SK-N-SH (cell line): ENCODE results near the gene PPP1R12C. TPM values are rescaled to one million over a fixed set of nuclear protein-coding genes. Genes with fewer than 3 reads are reported as not detected.
A peak's percentile ranks its signal among the peaks of the same experiment; 100 is the strongest.

Source experiments
- CTCF ChIA-PET: fragments of 300-600, 350-600 bp; formaldehyde crosslinking; extraction: SDS; loops from one replicate; lab custom pipeline; 2021; lab: Yijun Ruan, JAX
- POLR2A ChIA-PET: fragments of 350-600 bp; sonication (Branson Sonifier 250); formaldehyde crosslinking; extraction: SDS; loops from one replicate; lab custom pipeline; 2020; ENCODE audit warnings: antibody characterized with exemption, inconsistent platforms; lab: Yijun Ruan, JAX
- DNase-seq: peaks from one replicate; pipeline ENCODE4 v3.0.0; 2012
- H2AFZ ChIP-seq: fragments of 200-600 bp; sonication (generic); 2 replicates; pipeline ENCODE4 v1.8.1; 2016; ENCODE audit warnings: antibody characterized with exemption, mild to moderate bottlenecking, low read depth
- H3F3A ChIP-seq: fragments of 200-600 bp; sonication (generic); replicated peaks from 2 replicates; pipeline ENCODE3; 2016; ENCODE audit warnings: antibody characterized with exemption, mild to moderate bottlenecking; ENCODE audit not compliant: insufficient read depth
- H3K27ac ChIP-seq, 2 experiments: fragments of 200-500 bp in 1 of 2; fragments of 200-600 bp in 1 of 2; sonication (Bioruptor generic) in 1 of 2; sonication (generic), shearing (Covaris generic) in 1 of 2; 2 replicates each; pipeline versions ENCODE4 v1.5.1 to v1.6.1; 2014 to 2016; ENCODE audit warnings: low read depth in 2 of 2, inconsistent platforms in 1 of 2, low read length in 1 of 2, mild to moderate bottlenecking in 1 of 2, mixed read lengths in 1 of 2
- H3K27me3 ChIP-seq: fragments of 200-600 bp; sonication (generic), shearing (Covaris generic); 2 replicates; pipeline ENCODE4 v1.6.1; 2016; ENCODE audit warnings: mixed run types; ENCODE audit not compliant: insufficient read depth
- H3K36me3 ChIP-seq, 2 experiments: fragments of 200-500 bp in 1 of 2; fragments of 200-600 bp in 1 of 2; sonication (Bioruptor generic) in 1 of 2; sonication (generic) in 1 of 2; replicated peaks in 1 of 2; 2 replicates each; pipeline versions ENCODE3 to v1.5.1; 2014 to 2016; ENCODE audit warnings: low read length in 1 of 2, mild to moderate bottlenecking in 1 of 2; ENCODE audit not compliant: insufficient read depth in 2 of 2, control insufficient read depth in 1 of 2
- H3K4me1 ChIP-seq, 2 experiments: fragments of 200-500 bp in 1 of 2; fragments of 200-600 bp in 1 of 2; sonication (Bioruptor generic) in 1 of 2; sonication (generic), shearing (Covaris generic) in 1 of 2; 2 replicates each; pipeline versions ENCODE4 v1.5.1 to v1.6.1; 2014 to 2016; ENCODE audit warnings: low read depth in 1 of 2, low read length in 1 of 2, mixed run types in 1 of 2; ENCODE audit not compliant: insufficient read depth in 2 of 2, control insufficient read depth in 1 of 2
- H3K4me2 ChIP-seq: fragments of 200-600 bp; sonication (generic), shearing (Covaris generic); 2 replicates; pipeline ENCODE4 v1.6.1; 2017; ENCODE audit warnings: mixed run types
- H3K4me3 ChIP-seq, 2 experiments: fragments of 200-500 bp in 1 of 2; fragments of 200-600 bp in 1 of 2; sonication (Bioruptor generic) in 1 of 2; sonication (generic), shearing (Covaris generic) in 1 of 2; 2 replicates each; pipeline versions ENCODE4 v1.5.1 to v1.8.1; 2014 to 2016; ENCODE audit warnings: low read depth in 2 of 2, inconsistent platforms in 1 of 2, low read length in 1 of 2, mild to moderate bottlenecking in 1 of 2, mixed read lengths in 1 of 2, moderate library complexity in 1 of 2
- H3K79me2 ChIP-seq: fragments of 200-600 bp; sonication (generic); 2 replicates; pipeline ENCODE4 v1.8.1; 2017; ENCODE audit warnings: mild to moderate bottlenecking; ENCODE audit not compliant: insufficient read depth
- H3K9ac ChIP-seq: fragments of 200-600 bp; sonication (generic); 2 replicates; pipeline ENCODE4 v1.6.1; 2017; ENCODE audit warnings: mixed run types
- H3K9me2 ChIP-seq: fragments of 200-600 bp; sonication (generic); 2 replicates; pipeline ENCODE4 v1.6.1; 2017; ENCODE audit warnings: mixed run types
- H3K9me3 ChIP-seq: fragments of 200-600 bp; sonication (generic); 2 replicates; pipeline ENCODE4 v1.6.1; 2017; ENCODE audit warnings: mixed run types, mild to moderate bottlenecking, moderate library complexity
- H4K20me1 ChIP-seq: fragments of 200-600 bp; sonication (generic); 2 replicates; pipeline ENCODE4 v1.6.1; 2017; ENCODE audit warnings: mild to moderate bottlenecking, mixed run types; ENCODE audit not compliant: insufficient read depth
- CTCF ChIP-seq: fragments of 200-600 bp; sonication (generic); IDR thresholded peaks from 2 replicates; pipeline ENCODE4 v1.6.1; 2017; ENCODE audit warnings: antibody characterized with exemption, mild to moderate bottlenecking, moderate library complexity
- ELF1 ChIP-seq: IDR thresholded peaks from 2 replicates; pipeline ENCODE4 v1.4.0; 2012
- FOSL2 ChIP-seq: IDR thresholded peaks from 2 replicates; pipeline ENCODE4 v1.4.0; 2012; ENCODE audit warnings: low read depth, mild to moderate bottlenecking, moderate library complexity, borderline replicate concordance
- GABPA ChIP-seq: IDR thresholded peaks from 2 replicates; pipeline ENCODE4 v1.4.0; 2012; ENCODE audit warnings: low read depth, mild to moderate bottlenecking
- MAX ChIP-seq: IDR thresholded peaks from 2 replicates; pipeline ENCODE4 v1.4.0; 2012; ENCODE audit warnings: low read depth
- MXI1 ChIP-seq: IDR thresholded peaks from 2 replicates; pipeline ENCODE4 v1.6.1; 2012; ENCODE audit warnings: mild to moderate bottlenecking, low read depth, low read length, improper control_type of control experiment
- POLR2AphosphoS5 ChIP-seq: IDR thresholded peaks from 2 replicates; pipeline ENCODE4 v1.6.1; 2012; ENCODE audit warnings: low read depth, low read length
- RXRA ChIP-seq: IDR thresholded peaks from 2 replicates; pipeline ENCODE4 v1.4.0; 2012; ENCODE audit warnings: low read depth, mild to moderate bottlenecking, borderline replicate concordance
- SIN3A ChIP-seq: IDR thresholded peaks from 2 replicates; pipeline ENCODE4 v1.6.1; 2012; ENCODE audit warnings: low read depth, mild to moderate bottlenecking, low read length, moderate library complexity, borderline replicate concordance
- USF1 ChIP-seq: IDR thresholded peaks from 2 replicates; pipeline ENCODE4 v1.4.0; 2012; ENCODE audit warnings: low read depth, borderline replicate concordance
- WGBS: methylation state at CpG from one replicate; pipeline ENCODE4 v1.1.6; 2017; ENCODE audit warnings: low lambda C conversion rate; 5-methylcytosine and 5-hydroxymethylcytosine counted together
- polyA plus RNA-seq, 3 experiments: library from polyadenylated mRNA; depleted of rRNA; stranded (reverse); fragments of >200 nt; gene quantifications; 2 replicates each; pipeline ENCODE4 v1.2.3, GENCODE V29; 2012
- TF ChIP-seq, protein P1 (sequence below): IDR thresholded peaks from 2 replicates; pipeline ENCODE4; 2012
- TF ChIP-seq, protein P2 (sequence below): fragments of 150-350 bp; IDR thresholded peaks from 2 replicates; pipeline ENCODE4 v1.6.1; 2017; ENCODE audit warnings: antibody characterized with exemption, low read length, low read depth, borderline replicate concordance

PPP1R12C gene
- polyA plus RNA-seq, 1 of the 3 experiments (the other 2 are of a cell fraction), result 83.9 TPM

GRCh38 chr19:55116232-55116858, 1.1 kb downstream of the PPP1R12C start:
- Histone ChIP-seq H3K9ac (peak overlapping the region; percentile 92), H3F3A (peaks cover 5% of the 10 kb centered on the region), H3K27ac (peak overlapping the region; percentile 72 to 76; a peak in 3 of 4 replicates), H3K79me2 (peaks cover 54% of the 10 kb centered on the region), H4K20me1 (peaks cover 51% of the 10 kb centered on the region), H3K4me3 (peak overlapping the region; percentile 67 to 87), H3K27me3 (no peaks in the 10 kb centered on the region), H3K4me2 (peak overlapping the region; percentile 96), H3K9me3 (no peaks in the 10 kb centered on the region), H3K36me3 (peaks cover 0 to 7% of the 10 kb centered on the region in 2 experiments), H3K9me2 (no peaks in the 10 kb centered on the region), H3K4me1 (peaks cover 9 to 27% of the 10 kb centered on the region in 2 experiments; a peak in 3 of 4 replicates), H2AFZ (no peak overlapping the region)
- ChIA-PET CTCF (interaction anchor here (0.7 to 6.2 kb wide), 4 partner anchors 19 to 44 kb away, joined by 4 to 38 read pairs (median 8); no protein-coding TSS in a partner anchor), POLR2A (no interaction called here)
- peak; percentile 86 for DNase-seq
- 4% methylated on average over 25 of the region's 25 CpGs for WGBS
- TF ChIP-seq ELF1 (peak; percentile 36; the same call in 1 of the 2 replicates), USF1 (peak; percentile 92), RXRA (no peak), CTCF (no peak), GABPA (peak; percentile 62), MXI1 (peak; percentile 79), MAX (peak; percentile 48), SIN3A (no peak), POLR2AphosphoS5 (peak; percentile 43; the same call in 1 of the 2 replicates), FOSL2 (no peak)
- TF ChIP-seq, protein P1, sequence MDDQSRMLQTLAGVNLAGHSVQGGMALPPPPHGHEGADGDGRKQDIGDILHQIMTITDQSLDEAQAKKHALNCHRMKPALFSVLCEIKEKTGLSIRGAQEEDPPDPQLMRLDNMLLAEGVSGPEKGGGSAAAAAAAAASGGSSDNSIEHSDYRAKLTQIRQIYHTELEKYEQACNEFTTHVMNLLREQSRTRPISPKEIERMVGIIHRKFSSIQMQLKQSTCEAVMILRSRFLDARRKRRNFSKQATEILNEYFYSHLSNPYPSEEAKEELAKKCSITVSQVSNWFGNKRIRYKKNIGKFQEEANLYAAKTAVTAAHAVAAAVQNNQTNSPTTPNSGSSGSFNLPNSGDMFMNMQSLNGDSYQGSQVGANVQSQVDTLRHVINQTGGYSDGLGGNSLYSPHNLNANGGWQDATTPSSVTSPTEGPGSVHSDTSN, result no peak
- TF ChIP-seq, protein P2, sequence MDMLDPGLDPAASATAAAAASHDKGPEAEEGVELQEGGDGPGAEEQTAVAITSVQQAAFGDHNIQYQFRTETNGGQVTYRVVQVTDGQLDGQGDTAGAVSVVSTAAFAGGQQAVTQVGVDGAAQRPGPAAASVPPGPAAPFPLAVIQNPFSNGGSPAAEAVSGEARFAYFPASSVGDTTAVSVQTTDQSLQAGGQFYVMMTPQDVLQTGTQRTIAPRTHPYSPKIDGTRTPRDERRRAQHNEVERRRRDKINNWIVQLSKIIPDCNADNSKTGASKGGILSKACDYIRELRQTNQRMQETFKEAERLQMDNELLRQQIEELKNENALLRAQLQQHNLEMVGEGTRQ, result peak; percentile 67
